Osteoblast (primary cell): ENCODE measurements around the gene CALML5. TPM values are rescaled to one million over a fixed set of nuclear protein-coding genes. Genes with fewer than 3 reads are reported as not detected.

Experiments used
- DNase-seq: peaks from one replicate; pipeline ENCODE4 v3.0.0; 2011; ENCODE audit warnings: low spot score, mixed read lengths; ENCODE audit not compliant: insufficient read length; ENCODE audit errors: missing footprints
- H2AFZ ChIP-seq: 2 replicates; pipeline ENCODE4 v1.6.0; 2011; ENCODE audit warnings: mild to moderate bottlenecking, low read length
- H3K27ac ChIP-seq: 2 replicates; pipeline ENCODE4 v1.5.1; 2011; ENCODE audit warnings: mild to moderate bottlenecking, low read depth, low read length, moderate library complexity
- H3K27me3 ChIP-seq: 2 replicates; pipeline ENCODE4 v1.6.0; 2012; ENCODE audit warnings: mild to moderate bottlenecking, control low read depth, inconsistent platforms, low read length, moderate library complexity; ENCODE audit not compliant: insufficient read depth
- H3K36me3 ChIP-seq: 2 replicates; pipeline ENCODE4 v1.5.1; 2011; ENCODE audit warnings: mild to moderate bottlenecking, low read length, control low read depth, moderate library complexity; ENCODE audit not compliant: insufficient read depth
- H3K4me1 ChIP-seq: 2 replicates; pipeline ENCODE4 v1.5.1; 2011; ENCODE audit warnings: mild to moderate bottlenecking, low read length, control low read depth, moderate library complexity; ENCODE audit not compliant: insufficient read depth
- H3K4me2 ChIP-seq: 2 replicates; pipeline ENCODE4 v1.6.0; 2011; ENCODE audit warnings: mild to moderate bottlenecking, low read length; ENCODE audit not compliant: insufficient read depth
- H3K4me3 ChIP-seq: fragments of 200-600 bp; sonication (generic); 3 replicates; pipeline ENCODE4 v1.5.1; 2012; ENCODE audit warnings: mild to moderate bottlenecking, low read length, inconsistent platforms; ENCODE audit not compliant: insufficient read depth
- H3K79me2 ChIP-seq: 2 replicates; pipeline ENCODE4 v1.6.0; 2012; ENCODE audit warnings: mild to moderate bottlenecking, low read length, control low read depth, inconsistent platforms; ENCODE audit not compliant: insufficient read depth
- H3K9me3 ChIP-seq: 2 replicates; pipeline ENCODE4 v1.5.1; 2011; ENCODE audit warnings: low read depth, low read length, control low read depth
- H4K20me1 ChIP-seq: 2 replicates; pipeline ENCODE4 v1.6.0; 2012; ENCODE audit warnings: mild to moderate bottlenecking, low read length, control low read depth; ENCODE audit not compliant: insufficient read depth
- total RNA-seq: library from RNA; depleted of rRNA; stranded (reverse); fragments of >200 nt; gene quantifications from 2 replicates; pipeline ENCODE4 v1.2.3, GENCODE V29; 2012
- TF ChIP-seq, protein P1 (sequence below): IDR thresholded peaks from 2 replicates; pipeline ENCODE4 v1.5.1; 2011; ENCODE audit warnings: mild to moderate bottlenecking, low read depth, low read length, moderate library complexity; ENCODE audit errors: extremely low read depth

The CALML5 gene
- total RNA-seq, 1 donor, result not detected

DNA sequence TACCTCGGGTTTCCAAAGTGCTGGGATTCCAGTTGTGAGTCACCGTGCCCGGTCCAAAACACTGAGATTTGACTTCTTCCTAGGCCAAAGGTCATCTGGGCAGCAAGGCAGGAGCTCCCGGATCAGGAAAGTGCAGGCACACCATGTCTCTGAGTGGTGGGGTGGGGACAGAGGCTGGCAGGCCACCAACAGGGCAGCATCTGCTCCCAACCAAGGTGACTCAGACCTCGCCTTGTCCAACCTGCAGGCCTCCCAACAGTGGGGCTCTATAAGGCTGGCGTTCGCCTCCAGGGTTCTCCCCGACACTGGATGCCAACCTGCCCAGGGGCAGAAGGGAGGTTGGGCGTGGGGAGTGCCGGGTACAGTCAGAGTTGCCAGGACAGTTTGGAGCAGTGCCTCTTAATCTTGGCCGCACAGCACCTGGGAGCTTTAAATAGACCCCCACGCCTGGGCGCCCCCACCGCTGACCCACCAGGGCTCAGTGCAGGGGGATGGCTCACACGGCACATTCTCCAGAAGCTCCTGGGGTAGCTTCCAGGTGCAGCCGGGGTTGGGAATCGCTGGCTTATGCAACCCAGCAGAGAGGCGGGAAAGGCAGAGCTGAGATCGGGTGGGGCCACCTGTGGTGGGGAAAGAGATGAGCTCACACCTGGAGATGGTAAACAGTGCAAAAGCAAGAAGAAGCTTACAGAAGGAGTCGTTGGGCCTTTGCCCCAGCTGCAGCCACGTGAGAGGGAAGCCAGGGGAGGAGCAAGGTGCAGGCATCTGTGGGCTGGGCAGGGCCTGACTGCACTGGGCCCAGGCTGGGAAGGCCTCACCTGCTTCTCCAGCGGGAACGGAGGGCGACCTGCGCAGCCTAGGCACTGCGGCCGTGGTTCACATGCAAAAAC, 10.9 kb downstream of the CALML5 start:
- TF ChIP-seq, protein P1, sequence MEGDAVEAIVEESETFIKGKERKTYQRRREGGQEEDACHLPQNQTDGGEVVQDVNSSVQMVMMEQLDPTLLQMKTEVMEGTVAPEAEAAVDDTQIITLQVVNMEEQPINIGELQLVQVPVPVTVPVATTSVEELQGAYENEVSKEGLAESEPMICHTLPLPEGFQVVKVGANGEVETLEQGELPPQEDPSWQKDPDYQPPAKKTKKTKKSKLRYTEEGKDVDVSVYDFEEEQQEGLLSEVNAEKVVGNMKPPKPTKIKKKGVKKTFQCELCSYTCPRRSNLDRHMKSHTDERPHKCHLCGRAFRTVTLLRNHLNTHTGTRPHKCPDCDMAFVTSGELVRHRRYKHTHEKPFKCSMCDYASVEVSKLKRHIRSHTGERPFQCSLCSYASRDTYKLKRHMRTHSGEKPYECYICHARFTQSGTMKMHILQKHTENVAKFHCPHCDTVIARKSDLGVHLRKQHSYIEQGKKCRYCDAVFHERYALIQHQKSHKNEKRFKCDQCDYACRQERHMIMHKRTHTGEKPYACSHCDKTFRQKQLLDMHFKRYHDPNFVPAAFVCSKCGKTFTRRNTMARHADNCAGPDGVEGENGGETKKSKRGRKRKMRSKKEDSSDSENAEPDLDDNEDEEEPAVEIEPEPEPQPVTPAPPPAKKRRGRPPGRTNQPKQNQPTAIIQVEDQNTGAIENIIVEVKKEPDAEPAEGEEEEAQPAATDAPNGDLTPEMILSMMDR, result no peak
- Histone ChIP-seq H2AFZ (no peak overlapping the region), H3K4me2 (no peak overlapping the region), H3K27ac (no peak overlapping the region), H3K36me3 (no peaks in the 10 kb centered on the region), H3K9me3 (no peaks in the 10 kb centered on the region), H3K4me1 (no peaks in the 10 kb centered on the region), H3K4me3 (no peak overlapping the region), H3K27me3 (no peaks in the 10 kb centered on the region), H3K79me2 (no peaks in the 10 kb centered on the region), H4K20me1 (no peaks in the 10 kb centered on the region)
- DNase-seq, result peak; percentile 58

DNA sequence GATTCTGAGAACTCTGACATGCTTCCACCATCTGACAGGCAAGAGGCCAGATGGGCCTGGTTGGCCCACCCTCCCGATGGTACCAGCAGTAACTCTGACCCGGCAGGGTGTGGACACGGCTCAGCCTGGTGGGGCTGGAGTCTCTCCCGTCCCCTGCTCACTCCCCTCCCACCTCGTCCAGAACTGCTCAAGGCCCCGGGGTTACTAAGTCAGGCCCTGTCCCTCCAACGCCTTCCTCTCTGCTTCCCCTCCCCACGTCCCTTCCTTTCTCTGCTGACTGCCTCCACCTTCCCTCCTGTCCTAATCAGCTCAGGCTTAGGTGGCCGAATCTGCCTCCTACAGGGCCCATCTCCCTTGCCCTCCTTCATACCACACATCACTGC, 12.5 kb downstream of the CALML5 start:
- TF ChIP-seq, protein P1, result no peak
- H4K20me1 ChIP-seq, result no peaks in the 10 kb centered on the region

DNA sequence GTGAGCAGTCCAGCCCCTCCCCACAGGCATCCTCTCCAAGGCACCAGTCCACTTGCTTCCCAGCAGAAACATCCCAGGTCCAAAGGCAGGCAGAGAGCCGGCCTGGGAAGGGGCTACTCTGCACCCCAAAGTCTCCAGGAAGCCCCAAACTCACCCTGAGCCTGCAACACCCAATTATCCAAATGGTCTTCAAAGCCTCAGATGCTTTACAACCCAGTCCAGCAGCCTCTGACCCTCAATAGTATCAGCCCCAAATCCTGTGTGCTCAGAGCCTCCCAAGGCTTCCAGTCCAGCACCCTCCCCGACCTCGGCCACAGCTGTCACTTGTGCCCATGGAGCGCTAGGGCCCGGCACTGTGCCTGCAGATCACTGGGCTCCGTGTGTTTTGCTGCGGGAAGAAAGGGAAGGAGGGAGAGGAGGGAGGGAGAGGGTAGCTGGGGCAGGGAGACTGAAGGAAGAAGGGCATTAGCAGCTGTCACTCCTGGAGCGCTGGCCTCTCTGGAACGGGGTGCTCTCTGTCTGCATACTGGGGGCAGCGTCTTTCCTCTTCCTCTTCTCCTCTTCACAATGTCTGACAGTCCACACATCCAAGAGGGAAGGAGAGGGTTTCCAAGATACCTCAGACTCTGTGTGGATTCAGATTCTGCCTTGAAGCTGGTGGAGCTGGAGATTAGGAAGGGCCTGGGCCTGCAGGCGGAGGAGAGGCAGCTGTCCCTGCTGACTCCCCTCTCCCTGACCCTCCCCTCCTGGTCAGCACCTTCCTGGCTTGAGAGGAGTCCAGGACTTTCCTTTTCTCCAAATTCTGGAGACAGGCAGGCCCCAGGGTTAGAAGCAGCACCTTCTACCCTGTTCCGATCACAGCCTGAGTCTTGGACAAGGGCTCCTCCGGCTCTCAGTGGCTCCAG, 13.2 kb downstream of the CALML5 start:
- Histone ChIP-seq H3K9me3 (no peaks in the 10 kb centered on the region), H3K79me2 (no peaks in the 10 kb centered on the region), H3K4me1 (no peaks in the 10 kb centered on the region), H3K4me2 (no peak overlapping the region), H3K27me3 (no peaks in the 10 kb centered on the region), H2AFZ (no peak overlapping the region), H4K20me1 (no peaks in the 10 kb centered on the region), H3K27ac (no peak overlapping the region), H3K36me3 (no peaks in the 10 kb centered on the region), H3K4me3 (no peak overlapping the region)
- TF ChIP-seq, protein P1, result no peak
- DNase-seq, result peak; percentile 58

More for the DNA sequence above, 12.5 kb downstream of the CALML5 start:
- no peak overlapping the region for H3K27ac ChIP-seq
- no peak overlapping the region for H3K4me3 ChIP-seq
- H3K79me2 ChIP-seq, result no peaks in the 10 kb centered on the region
- no peaks in the 10 kb centered on the region for H3K4me1 ChIP-seq
- peak; percentile 45 for DNase-seq
- no peaks in the 10 kb centered on the region for H3K27me3 ChIP-seq
- H3K36me3 ChIP-seq, result no peaks in the 10 kb centered on the region
- no peaks in the 10 kb centered on the region for H3K9me3 ChIP-seq
- no peak overlapping the region for H3K4me2 ChIP-seq
- no peak overlapping the region for H2AFZ ChIP-seq

DNA sequence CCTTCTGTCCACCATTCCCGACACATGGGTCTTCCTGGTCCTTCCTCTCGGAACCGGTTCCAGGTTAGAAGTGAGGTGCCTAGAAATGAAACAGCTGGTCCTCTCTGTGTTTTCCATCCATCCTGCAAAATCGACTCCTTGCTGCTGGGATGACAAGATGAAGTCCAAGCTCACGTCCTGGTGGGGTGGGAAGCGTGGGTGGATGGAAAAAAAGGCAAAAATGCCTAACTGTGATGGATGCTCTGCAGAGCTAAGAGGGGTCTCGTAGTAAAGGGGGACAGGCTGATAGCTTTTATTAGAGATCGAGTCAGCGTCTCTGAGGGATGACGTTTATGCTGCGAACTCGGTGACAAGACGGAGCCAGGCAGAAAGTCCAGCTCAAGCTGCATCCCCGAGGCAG, 14.1 kb downstream of the CALML5 start:
- H3K9me3 ChIP-seq, result no peaks in the 10 kb centered on the region
- no peaks in the 10 kb centered on the region for H3K27me3 ChIP-seq
- no peaks in the 10 kb centered on the region for H3K36me3 ChIP-seq
- H4K20me1 ChIP-seq, result no peaks in the 10 kb centered on the region
- TF ChIP-seq, protein P1, result no peak
- no peak for DNase-seq
- H3K27ac ChIP-seq, result no peak overlapping the region
- no peaks in the 10 kb centered on the region for H3K79me2 ChIP-seq
- no peak overlapping the region for H3K4me2 ChIP-seq
- no peak overlapping the region for H2AFZ ChIP-seq
- H3K4me1 ChIP-seq, result no peaks in the 10 kb centered on the region
- no peak overlapping the region for H3K4me3 ChIP-seq
